A549 (cell line): ENCODE measurements around the gene NAV2. TPM values are rescaled to one million over a fixed set of nuclear protein-coding genes. Genes with fewer than 3 reads are reported as not detected.

Experiments
- ATAC-seq, 2 experiments: fragments of 200-7000 bp in 1 of 2; fragments of >200 bp in 1 of 2; cut with Nextera tagmentation in 1 of 2; cut with Tn5 transposase in 1 of 2; 3 replicates each; pipeline versions ENCODE4 v1.8.0 to v1.9.1; 2018 to 2020; ENCODE audit warnings: mild to moderate bottlenecking in 1 of 2, moderate library complexity in 1 of 2
- CTCF ChIA-PET: fragments of 300-600 bp; sonication (Branson Sonifier 250); formaldehyde crosslinking; extraction: SDS; loops from one replicate; lab custom pipeline; 2021; ENCODE audit warnings: antibody characterized with exemption, inconsistent platforms; lab: Yijun Ruan, JAX
- POLR2A ChIA-PET: fragments of 350-600 bp; formaldehyde crosslinking; extraction: SDS; loops from one replicate; lab custom pipeline; 2021; ENCODE audit warnings: antibody characterized with exemption, inconsistent platforms; lab: Yijun Ruan, JAX
- DNase-seq, 2 experiments: peaks; one replicate each; pipeline versions ENCODE4 v3.0.0 to v3.0.0-alpha.2; 2011 to 2016; ENCODE audit warnings: low read depth in 1 of 2, low spot score in 1 of 2
- FAIRE-seq: peaks from 2 replicates; lab custom pipeline; 2011; peaks lifted over from hg19 to GRCh38; lab: Jason Lieb, UNC
- H3K27ac ChIP-seq, 2 experiments: fragments of >200 bp; sonication (Bioruptor Twin); formaldehyde crosslinking; 3 replicates each; pipeline ENCODE4 v1.5.1; 2016 to 2017
- H3K4me1 ChIP-seq: fragments of >200 bp; sonication (Bioruptor Twin); formaldehyde crosslinking; 3 replicates; pipeline ENCODE4 v1.6.1; 2016
- H3K4me2 ChIP-seq: fragments of >200 bp; sonication (Bioruptor Twin); formaldehyde crosslinking; 3 replicates; pipeline ENCODE4 v1.6.1; 2016
- H3K4me3 ChIP-seq: fragments of >200 bp; sonication (Bioruptor Twin); formaldehyde crosslinking; 3 replicates; pipeline ENCODE4 v1.5.1; 2016
- H3K9me3 ChIP-seq: fragments of >200 bp; sonication (Bioruptor Twin); formaldehyde crosslinking; 3 replicates; pipeline ENCODE4 v1.6.1; 2016
- CEBPB ChIP-seq, 2 experiments: fragments of >200 bp in 1 of 2; sonication (Bioruptor Twin) in 1 of 2; formaldehyde crosslinking in 1 of 2; IDR thresholded peaks; 2 replicates each; pipeline ENCODE4 v1.6.1; 2012 to 2016
- CHD4 ChIP-seq: fragments of 200-600 bp; sonication (generic); IDR thresholded peaks from 2 replicates; pipeline ENCODE4 v1.6.1; 2016; ENCODE audit warnings: antibody characterized with exemption, mild to moderate bottlenecking, borderline replicate concordance
- EHMT2 ChIP-seq: fragments of 200-600 bp; sonication (generic); IDR thresholded peaks from 2 replicates; pipeline ENCODE4 v1.6.1; 2016; ENCODE audit warnings: antibody characterized with exemption, low read depth, mild to moderate bottlenecking, moderate library complexity
- EP300 ChIP-seq, 2 experiments: fragments of >200 bp; sonication (Bioruptor Twin); formaldehyde crosslinking; IDR thresholded peaks; 2 replicates in 1 of 2; 3 replicates in 1 of 2; pipeline ENCODE4 v1.6.1; 2016 to 2017
- FOSB ChIP-seq: fragments of 250-450 bp; sonication (Bioruptor Pico); IDR thresholded peaks from 2 replicates; pipeline ENCODE4 v1.5.0; 2020; ENCODE audit warnings: mild to moderate bottlenecking, moderate library complexity
- FOSL2 ChIP-seq, 2 experiments: fragments of 450-650 bp in 1 of 2; fragments of >200 bp in 1 of 2; sonication (Bioruptor Twin) in 1 of 2; formaldehyde crosslinking; IDR thresholded peaks; 2 replicates each; pipeline versions ENCODE4 v1.5.0 to v1.6.1; 2016 to 2020; ENCODE audit warnings: mild to moderate bottlenecking in 1 of 2, moderate library complexity in 1 of 2
- HDAC2 ChIP-seq: fragments of 200-600 bp; sonication (generic); IDR thresholded peaks from 2 replicates; pipeline ENCODE4 v1.6.1; 2016
- KDM1A ChIP-seq: fragments of 200-600 bp; sonication (generic); IDR thresholded peaks from 2 replicates; pipeline ENCODE4 v1.6.1; 2016; ENCODE audit warnings: low read depth, mild to moderate bottlenecking
- KDM5A ChIP-seq: fragments of 200-600 bp; sonication (generic); IDR thresholded peaks from 2 replicates; pipeline ENCODE4 v1.6.1; 2016; ENCODE audit warnings: antibody characterized with exemption, mild to moderate bottlenecking
- MAZ ChIP-seq: fragments of 150-350 bp; IDR thresholded peaks from 2 replicates; pipeline ENCODE4 v1.6.1; 2014; ENCODE audit warnings: antibody characterized with exemption, low read depth, low read length, borderline replicate concordance
- NR3C1 ChIP-seq: fragments of >200 bp; sonication (Bioruptor Twin); formaldehyde crosslinking; IDR thresholded peaks from 3 replicates; pipeline ENCODE4 v1.6.1; 2017
- POLR2A ChIP-seq: IDR thresholded peaks from 2 replicates; pipeline ENCODE4 v1.6.1; 2012; ENCODE audit warnings: mild to moderate bottlenecking, low read length
- RCOR1 ChIP-seq: fragments of 150-350 bp; IDR thresholded peaks from 2 replicates; pipeline ENCODE4 v1.6.1; 2014; ENCODE audit warnings: antibody characterized with exemption, low read length, low read depth
- RNF2 ChIP-seq: fragments of 200-600 bp; sonication (generic); IDR thresholded peaks from 2 replicates; pipeline ENCODE4 v1.6.1; 2016; ENCODE audit warnings: low read depth, mild to moderate bottlenecking, antibody characterized with exemption, moderate library complexity, borderline replicate concordance
- SMC3 ChIP-seq: fragments of >200 bp; sonication (Bioruptor Twin); formaldehyde crosslinking; IDR thresholded peaks from 3 replicates; pipeline ENCODE4 v1.6.1; 2018; ENCODE audit warnings: inconsistent platforms
- TFCP2L1 ChIP-seq: fragments of 250-450 bp; sonication (Bioruptor Pico); IDR thresholded peaks from 2 replicates; pipeline ENCODE4 v1.5.0; 2021; ENCODE audit warnings: mild to moderate bottlenecking
- ZC3H11A ChIP-seq: fragments of 450-650 bp; IDR thresholded peaks from 2 replicates; pipeline ENCODE4 v1.6.1; 2014; ENCODE audit warnings: antibody characterized with exemption, mild to moderate bottlenecking
- ZNF302 ChIP-seq: fragments of 250-450 bp; sonication (Bioruptor Pico); IDR thresholded peaks from 2 replicates; pipeline ENCODE4 v1.9.0; 2021; ENCODE audit warnings: inconsistent platforms, mild to moderate bottlenecking, moderate library complexity
- WGBS: methylation state at CpG from one replicate; pipeline ENCODE4 v1.1.6; 2017; ENCODE audit errors: missing lambda C conversion rate; 5-methylcytosine and 5-hydroxymethylcytosine counted together
- polyA plus RNA-seq, 4 experiments: library from polyadenylated mRNA; depleted of rRNA in 3 of 4; stranded (reverse); fragments of >200 nt; fragmentation: RNase III in 1 of 4; extraction: RNeasy Plus Mini Kit Qiagen cat#74134 plus additional on column Dnase treatment in 1 of 4; gene quantifications; 2 replicates in 3 of 4; 3 replicates in 1 of 4; pipeline ENCODE4 v1.2.3, GENCODE V29; 2011 to 2017
- TF ChIP-seq, protein P1 (sequence below): fragments of >200 bp; sonication (Bioruptor Twin); formaldehyde crosslinking; IDR thresholded peaks from 2 replicates; pipeline ENCODE4 v1.6.1; 2016
- TF ChIP-seq, protein P2 (sequence below): fragments of 450-650 bp; IDR thresholded peaks from 2 replicates; pipeline ENCODE4 v1.6.1; 2014; ENCODE audit warnings: antibody characterized with exemption

Gene NAV2
- polyA plus RNA-seq, 2 of the 4 experiments (the other 2 are of a cell fraction) = 4.9 to 19.8 TPM

DNA sequence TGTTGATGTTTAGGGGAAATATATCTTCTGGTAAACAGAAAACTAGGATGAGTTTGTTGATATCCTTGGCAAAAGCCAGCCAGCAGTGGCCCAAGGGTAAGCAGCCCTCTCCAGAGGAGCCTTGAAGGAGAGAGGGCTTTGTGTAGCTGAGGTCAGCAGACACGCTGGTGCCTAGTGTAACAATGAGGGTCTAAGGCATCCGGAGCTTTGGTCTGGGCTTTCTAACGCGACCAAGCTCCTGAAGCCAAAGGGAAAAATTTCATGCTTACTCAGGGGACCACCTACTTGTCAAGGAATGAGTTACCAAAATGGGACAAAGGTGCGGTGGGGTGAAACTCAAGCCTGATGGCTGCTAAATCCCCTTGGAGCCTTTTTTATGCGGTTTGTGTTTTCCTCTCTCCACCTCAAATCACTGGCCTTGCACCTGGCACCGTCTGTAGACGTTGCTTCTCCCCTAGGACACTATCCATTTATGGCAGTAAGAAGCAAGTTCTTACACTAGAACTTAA is 312.7 kb downstream of the NAV2 start:
- Histone ChIP-seq H3K27ac (peak overlapping the region; percentile 91 to 92; a peak in 5 of 6 replicates), H3K4me1 (peaks cover 78% of the 10 kb centered on the region), H3K4me3 (no peak overlapping the region), H3K4me2 (peak overlapping the region; percentile 75), H3K9me3 (no peaks in the 10 kb centered on the region)
- WGBS = 84% methylated on average over 8 of the region's 8 CpGs
- ChIA-PET POLR2A (interaction anchor here (1.4 kb wide), 1 partner anchor 10 kb away, joined by 5 read pairs; no protein-coding TSS in a partner anchor), CTCF (interaction anchor here (0.8 to 6.8 kb wide), 6 partner anchors 62 to 106 kb away, joined by 3 to 19 read pairs (median 4); no protein-coding TSS in a partner anchor)
- DNase-seq (no peak), FAIRE-seq (no peak), ATAC-seq (no peak)
- TF ChIP-seq FOSL2 (IDR thresholded peaks at IDR 0.05) (no peak), FOSL2 (CRISPR knock-in tag; IDR thresholded peaks at IDR 0.05) (no peak), SMC3 (no peak), RNF2 (no peak), POLR2A (no peak), EHMT2 (no peak), TFCP2L1 (CRISPR knock-in tag) (no peak), NR3C1 (no peak), ZNF302 (CRISPR knock-in tag) (no peak), CEBPB (IDR thresholded peaks at IDR 0.05) (no peak)
- TF ChIP-seq, protein P1, sequence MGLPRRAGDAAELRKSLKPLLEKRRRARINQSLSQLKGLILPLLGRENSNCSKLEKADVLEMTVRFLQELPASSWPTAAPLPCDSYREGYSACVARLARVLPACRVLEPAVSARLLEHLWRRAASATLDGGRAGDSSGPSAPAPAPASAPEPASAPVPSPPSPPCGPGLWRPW = no peak
- TF ChIP-seq, protein P2, sequence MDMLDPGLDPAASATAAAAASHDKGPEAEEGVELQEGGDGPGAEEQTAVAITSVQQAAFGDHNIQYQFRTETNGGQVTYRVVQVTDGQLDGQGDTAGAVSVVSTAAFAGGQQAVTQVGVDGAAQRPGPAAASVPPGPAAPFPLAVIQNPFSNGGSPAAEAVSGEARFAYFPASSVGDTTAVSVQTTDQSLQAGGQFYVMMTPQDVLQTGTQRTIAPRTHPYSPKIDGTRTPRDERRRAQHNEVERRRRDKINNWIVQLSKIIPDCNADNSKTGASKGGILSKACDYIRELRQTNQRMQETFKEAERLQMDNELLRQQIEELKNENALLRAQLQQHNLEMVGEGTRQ = no peak

DNA sequence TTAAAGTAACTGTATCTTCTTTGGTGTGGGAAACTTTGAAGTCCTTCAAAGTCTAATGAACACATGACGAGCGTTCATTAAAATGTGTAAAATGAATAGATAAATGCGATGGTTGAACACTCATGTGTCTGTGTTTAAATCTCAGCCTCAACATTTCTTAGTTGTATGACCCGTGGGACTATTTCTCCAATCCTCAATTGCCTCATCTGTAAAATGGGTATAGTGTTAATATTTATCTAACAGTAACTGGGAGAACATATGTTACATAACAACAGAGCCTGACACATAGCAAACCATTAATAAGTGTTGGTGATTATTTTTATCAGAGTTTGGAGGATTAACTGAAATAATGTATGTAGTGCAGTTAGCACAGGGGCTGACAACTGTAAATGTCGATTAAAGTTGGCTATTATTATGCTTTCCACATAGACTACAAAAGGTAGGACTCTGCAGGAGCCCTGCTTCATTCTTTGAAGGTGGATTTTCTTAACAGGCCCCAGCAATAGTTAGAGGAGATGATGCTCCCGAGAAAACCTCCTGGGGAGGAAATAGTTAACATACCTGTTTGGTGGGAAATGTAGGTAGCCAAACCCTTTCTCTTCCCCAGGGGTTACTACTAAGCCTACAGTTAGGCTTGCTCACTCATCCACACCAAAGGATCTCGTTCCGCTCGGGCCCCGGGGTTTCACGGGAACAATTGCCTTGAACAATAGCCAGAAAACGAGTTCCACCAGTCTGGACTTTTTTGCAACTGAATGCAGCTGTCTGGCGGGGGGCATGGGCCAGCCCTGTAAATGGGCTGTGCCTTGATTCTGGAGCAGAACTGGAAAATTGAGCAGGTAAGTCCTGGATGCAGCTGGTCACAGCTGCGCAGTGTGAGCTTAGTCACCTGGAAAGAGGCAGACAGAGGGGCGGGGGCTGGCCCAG is 314.3 kb downstream of the NAV2 start:
- Histone ChIP-seq H3K4me3 (no peak overlapping the region), H3K27ac (peak overlapping the region; percentile 63 to 81), H3K9me3 (no peaks in the 10 kb centered on the region), H3K4me1 (peaks cover 78% of the 10 kb centered on the region), H3K4me2 (peak overlapping the region; percentile 40)
- ChIA-PET CTCF (interaction anchor here (0.8 to 6.8 kb wide), 5 partner anchors 73 to 105 kb away, joined by 3 to 19 read pairs (median 5); no protein-coding TSS in a partner anchor), POLR2A (no interaction called here)
- 70% methylated on average over 15 of the region's 15 CpGs for WGBS
- DNase-seq (no peak), FAIRE-seq (no peak), ATAC-seq (peak in 1 of 2 experiments; percentile 25; a peak in 2 of 6 replicates)
- peak; percentile 45; the same call in 1 of the 2 replicates for TF ChIP-seq CHD4
- TF ChIP-seq HDAC2 = 0 out of 2 replicates have a peak, but pooled peaks have one; percentile 63
- peak; percentile 94 for TF ChIP-seq KDM1A
- no peak for TF ChIP-seq MAZ

DNA sequence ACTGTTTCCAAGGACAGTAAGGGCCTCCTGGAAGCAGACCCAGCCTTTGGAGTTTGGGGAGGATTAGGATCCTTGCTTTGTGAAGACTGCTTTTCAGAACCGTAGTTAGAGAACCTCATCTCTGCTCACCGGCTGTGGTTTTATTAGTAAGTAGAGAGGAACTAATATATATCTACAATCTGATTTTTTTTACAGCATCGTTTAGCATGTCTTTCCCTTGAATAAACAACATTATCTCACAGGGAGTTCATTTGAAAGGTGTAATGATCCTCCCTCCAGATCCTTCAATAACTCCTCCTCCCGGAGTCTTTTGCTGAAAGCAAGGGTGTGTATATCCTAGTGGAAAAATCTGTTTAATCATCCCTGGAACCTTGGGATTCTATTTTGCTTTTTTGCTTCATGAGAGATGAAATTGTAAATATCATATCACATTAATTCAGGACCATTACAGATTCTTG is 314.9 kb downstream of the NAV2 start:
- H3K4me3 ChIP-seq = no peak overlapping the region
- POLR2A ChIA-PET = no interaction called here
- peak overlapping the region; percentile 63 to 81 for H3K27ac ChIP-seq
- H3K4me1 ChIP-seq = peaks cover 78% of the 10 kb centered on the region
- CTCF ChIA-PET = interaction anchor here (1.3 to 4.2 kb wide), 3 partner anchors 13 to 101 kb away, joined by 5 to 13 read pairs (median 6); no protein-coding TSS in a partner anchor
- DNase-seq (no peak), FAIRE-seq (no peak), ATAC-seq (no peak)
- no peak for TF ChIP-seq ZC3H11A
- no peak for TF ChIP-seq EHMT2
- no peak for TF ChIP-seq FOSB (CRISPR knock-in tag)
- TF ChIP-seq KDM5A = no peak
- TF ChIP-seq CHD4 = no peak
- TF ChIP-seq SMC3 = no peak
- TF ChIP-seq RCOR1 = no peak
- TF ChIP-seq, protein P2 = no peak
- no peak for TF ChIP-seq EP300 (IDR thresholded peaks at IDR 0.05)
- TF ChIP-seq KDM1A = no peak
- H3K4me2 ChIP-seq = peak overlapping the region; percentile 40
- no peaks in the 10 kb centered on the region for H3K9me3 ChIP-seq
- 43% methylated on average over 4 of the region's 4 CpGs for WGBS
